CD14-positive monocyte (primary cell): ENCODE data around the gene ANKLE2. TPM values are rescaled to one million over a fixed set of nuclear protein-coding genes. Genes with fewer than 3 reads are reported as not detected.
A peak's percentile ranks its signal among the peaks of the same experiment; 100 is the strongest.

Source experiments
- DNase-seq, 3 donors: peaks; one replicate each; pipeline ENCODE4 v3.0.0-alpha.2; 2011 to 2022
- H2AFZ ChIP-seq: 2 replicates; pipeline ENCODE4 v1.6.0; 2012; ENCODE audit warnings: mild to moderate bottlenecking, low read depth, low read length, inconsistent platforms; ENCODE audit not compliant: insufficient read depth, poor library complexity, severe bottlenecking
- H3K27ac ChIP-seq, 2 donors: 1 replicate in 1 of 2; 2 replicates in 1 of 2; pipeline ENCODE4 v1.5.1; 2012 to 2013; ENCODE audit warnings: low read length in 2 of 2, control low read depth in 1 of 2, inconsistent platforms in 1 of 2, low read depth in 1 of 2, mild to moderate bottlenecking in 1 of 2
- H3K27me3 ChIP-seq, 2 donors: one replicate each; pipeline versions ENCODE4 v1.6.0 to v1.6.1; 2011 to 2013; ENCODE audit warnings: low read length in 2 of 2; ENCODE audit not compliant: control insufficient read depth in 2 of 2, insufficient read depth in 2 of 2
- H3K36me3 ChIP-seq, 2 donors: replicated peaks in 1 of 2; 1 replicate in 1 of 2; 2 replicates in 1 of 2; pipeline versions ENCODE4 v1.5.1 to v1.6.1; 2012 to 2013; ENCODE audit warnings: low read length in 2 of 2, control low read depth in 1 of 2, inconsistent platforms in 1 of 2, mild to moderate bottlenecking in 1 of 2; ENCODE audit not compliant: insufficient read depth in 2 of 2, control insufficient read depth in 1 of 2
- H3K4me1 ChIP-seq, 2 donors: 1 replicate in 1 of 2; 2 replicates in 1 of 2; pipeline versions ENCODE4 v1.5.1 to v1.6.1; 2012 to 2013; ENCODE audit warnings: low read length in 2 of 2, control low read depth in 1 of 2, inconsistent platforms in 1 of 2, mild to moderate bottlenecking in 1 of 2, moderate library complexity in 1 of 2; ENCODE audit not compliant: insufficient read depth in 2 of 2, control insufficient read depth in 1 of 2
- H3K4me2 ChIP-seq: replicated peaks from 2 replicates; pipeline ENCODE3; 2012; ENCODE audit warnings: low read length, moderate library complexity, mild to moderate bottlenecking; ENCODE audit not compliant: poor library complexity, severe bottlenecking; ENCODE audit errors: extremely low read depth
- H3K4me3 ChIP-seq, 3 experiments: fragments of 200-600 bp in 1 of 3; sonication (generic) in 1 of 3; replicated peaks in 1 of 3; 1 replicate in 2 of 3; 2 replicates in 1 of 3; pipeline ENCODE4 v1.5.1; 2011 to 2013; ENCODE audit warnings: low read length in 3 of 3, mild to moderate bottlenecking in 3 of 3, control low read depth in 2 of 3, low read depth in 2 of 3, inconsistent platforms in 1 of 3, moderate library complexity in 1 of 3
- H3K79me2 ChIP-seq: 2 replicates; pipeline ENCODE4 v1.6.0; 2012; ENCODE audit warnings: mild to moderate bottlenecking, control low read depth, inconsistent platforms, low read length, moderate library complexity; ENCODE audit not compliant: insufficient read depth
- H3K9ac ChIP-seq: 2 replicates; pipeline ENCODE4 v1.6.0; 2017; ENCODE audit warnings: low read length, mild to moderate bottlenecking; ENCODE audit not compliant: insufficient read depth, poor library complexity, severe bottlenecking
- H3K9me3 ChIP-seq, 2 donors: replicated peaks in 1 of 2; 1 replicate in 1 of 2; 2 replicates in 1 of 2; pipeline versions ENCODE4 v1.5.1 to v1.6.1; 2012 to 2013; ENCODE audit warnings: low read length in 2 of 2, control low read depth in 1 of 2; ENCODE audit not compliant: control insufficient read depth in 1 of 2, insufficient read depth in 1 of 2
- H4K20me1 ChIP-seq: 2 replicates; pipeline ENCODE4 v1.6.0; 2012; ENCODE audit warnings: mild to moderate bottlenecking, low read length, control low read depth, moderate library complexity; ENCODE audit not compliant: insufficient read depth
- H3K27ac Mint-ChIP-seq, 7 donors: one replicate each; pipeline ENCODE4 v1.8.0; 2020; ENCODE audit warnings: mild to moderate bottlenecking in 7 of 7, mixed read lengths in 7 of 7, moderate library complexity in 6 of 7, inconsistent platforms in 2 of 7
- H3K27me3 Mint-ChIP-seq, 3 donors: one replicate each; pipeline ENCODE4 v1.8.0; 2021 to 2022; ENCODE audit warnings: low read depth in 3 of 3, mild to moderate bottlenecking in 3 of 3, mixed read lengths in 3 of 3, moderate library complexity in 3 of 3, inconsistent platforms in 1 of 3
- H3K36me3 Mint-ChIP-seq, 2 donors: one replicate each; pipeline ENCODE4 v1.8.0; 2020; ENCODE audit warnings: mixed read lengths in 2 of 2, inconsistent platforms in 1 of 2, mild to moderate bottlenecking in 1 of 2
- H3K4me1 Mint-ChIP-seq: one replicate; pipeline ENCODE4 v1.8.0; 2020; ENCODE audit warnings: mild to moderate bottlenecking, mixed read lengths
- H3K4me3 Mint-ChIP-seq, 2 donors: one replicate each; pipeline ENCODE4 v1.8.0; 2020; ENCODE audit warnings: mild to moderate bottlenecking in 2 of 2, mixed read lengths in 2 of 2, moderate library complexity in 1 of 2
- H3K9me3 Mint-ChIP-seq, 7 donors: one replicate each; pipeline ENCODE4 v1.8.0; 2020 to 2022; ENCODE audit warnings: mixed read lengths in 7 of 7, mild to moderate bottlenecking in 6 of 7, moderate library complexity in 6 of 7, inconsistent platforms in 2 of 7
- CTCF ChIP-seq: fragments of 200-600 bp; IDR thresholded peaks from one replicate; pipeline ENCODE4 v1.8.0; 2022; ENCODE audit warnings: antibody characterized with exemption, mild to moderate bottlenecking
- WGBS: methylation state at CpG from one replicate; pipeline ENCODE4 v1.1.5; 2013; ENCODE audit warnings: missing lambda C conversion rate; ENCODE audit not compliant: insufficient coverage; 5-methylcytosine and 5-hydroxymethylcytosine counted together
- intact Hi-C, 2 donors: fragments of 100-400 bp; cut with micrococcal nuclease; formaldehyde crosslinking; loops; one replicate each; pipeline versions ENCODE4 v1.15.0 to v1.15.1; 2023
- polyA plus RNA-seq, 3 donors: library from polyadenylated mRNA; depleted of rRNA in 1 of 3; unstranded in 2 of 3; stranded (reverse) in 1 of 3; fragments of 300-500 nt in 2 of 3; fragments of >200 nt in 1 of 3; fragmentation: Illumina TruSeq in 2 of 3; gene quantifications; 1 replicate in 2 of 3; 2 replicates in 1 of 3; pipeline ENCODE4 v1.2.3, GENCODE V29; 2012 to 2021

ANKLE2 gene
- polyA plus RNA-seq, 3 donors, result 10.1 to 88.4 (median 15.0) TPM

- intact Hi-C loops, result no loop called here
- 80% methylated on average over 1 of the region's 2 CpGs for WGBS
- no peak overlapping the region for H3K4me3 Mint-ChIP-seq
- H3K4me1 Mint-ChIP-seq, result peaks cover 15% of the 10 kb centered on the region
- Histone ChIP-seq H3K4me3 (no peak overlapping the region), H4K20me1 (peaks cover 3% of the 10 kb centered on the region), H3K9ac (no peak overlapping the region), H2AFZ (no peak overlapping the region), H3K4me1 (peaks cover 16 to 20% of the 10 kb centered on the region in 2 donors), H3K27me3 (no peaks in the 10 kb centered on the region), H3K79me2 (peaks cover 28% of the 10 kb centered on the region), H3K36me3 (no peaks in the 10 kb centered on the region), H3K4me2 (no peak overlapping the region), H3K27ac (no peak overlapping the region), H3K9me3 (no peaks in the 10 kb centered on the region)
- H3K27ac Mint-ChIP-seq, result peak overlapping the region in 1 of 7 donors; percentile 3
- no peak for DNase-seq
- peaks cover 12 to 13% of the 10 kb centered on the region in 2 donors for H3K36me3 Mint-ChIP-seq
- peaks cover 0 to 2% (median 0%) of the 10 kb centered on the region in 7 donors for H3K9me3 Mint-ChIP-seq
- H3K27me3 Mint-ChIP-seq, result peaks cover 0 to 2% (median 2%) of the 10 kb centered on the region in 3 donors
- no peak for TF ChIP-seq CTCF
Measured at GRCh38 chr12:132708150-132708549, 53.5 kb downstream of the ANKLE2 start.

- DNase-seq, result peak in 1 of 3 donors; percentile 1
- Histone ChIP-seq H3K4me3 (no peak overlapping the region), H3K27me3 (no peaks in the 10 kb centered on the region), H3K4me2 (no peak overlapping the region), H4K20me1 (no peaks in the 10 kb centered on the region), H3K36me3 (no peaks in the 10 kb centered on the region), H3K4me1 (peaks cover 16 to 20% of the 10 kb centered on the region in 2 donors), H3K9ac (no peak overlapping the region), H3K27ac (no peak overlapping the region), H2AFZ (no peak overlapping the region), H3K9me3 (no peaks in the 10 kb centered on the region), H3K79me2 (peaks cover 18% of the 10 kb centered on the region)
- intact Hi-C loops, result no loop called here
- 100% methylated on average over 3 of the region's 6 CpGs for WGBS
- H3K4me1 Mint-ChIP-seq, result peaks cover 13% of the 10 kb centered on the region
- no peak overlapping the region for H3K27ac Mint-ChIP-seq
- peaks cover 0 to 2% (median 0%) of the 10 kb centered on the region in 7 donors for H3K9me3 Mint-ChIP-seq
- peaks cover 0 to 2% (median 2%) of the 10 kb centered on the region in 3 donors for H3K27me3 Mint-ChIP-seq
- H3K4me3 Mint-ChIP-seq, result no peak overlapping the region
- peaks cover 13 to 16% of the 10 kb centered on the region in 2 donors for H3K36me3 Mint-ChIP-seq
- no peak for TF ChIP-seq CTCF
Measured at GRCh38 chr12:132707241-132707640, 54.4 kb downstream of the ANKLE2 start.
